Measurements from ENCODE around the gene LINC00237.

The LINC00237 gene

GRCh38 chr20:21125072-21125848 lies 19.1 kb upstream of the LINC00237 start:
- peak; percentile 18 for DNase-seq (ENCODE audit: low read depth, low spot score)

DNA sequence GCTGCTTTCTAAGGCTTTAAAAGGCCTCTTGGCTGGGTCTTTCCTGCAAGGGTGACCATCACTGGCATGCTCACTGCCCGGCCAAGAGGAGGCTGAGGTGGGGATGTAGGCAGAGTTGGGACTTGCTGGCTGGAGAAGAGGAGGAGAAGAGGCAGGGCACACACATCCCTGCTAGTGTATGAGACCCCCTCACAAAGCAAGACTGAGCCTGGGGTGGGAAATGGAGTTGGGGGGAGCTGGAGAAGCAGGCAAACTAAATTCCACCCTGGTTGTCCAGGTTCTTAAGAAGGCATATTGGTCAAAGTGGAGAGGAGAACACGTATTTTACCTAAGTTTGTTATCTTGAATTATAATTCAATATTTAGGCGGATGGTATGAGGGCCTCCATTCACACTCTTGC lies 18.0 kb upstream of the LINC00237 start:
- DNase-seq (ENCODE audit: low read depth, low spot score): no peak

DNA sequence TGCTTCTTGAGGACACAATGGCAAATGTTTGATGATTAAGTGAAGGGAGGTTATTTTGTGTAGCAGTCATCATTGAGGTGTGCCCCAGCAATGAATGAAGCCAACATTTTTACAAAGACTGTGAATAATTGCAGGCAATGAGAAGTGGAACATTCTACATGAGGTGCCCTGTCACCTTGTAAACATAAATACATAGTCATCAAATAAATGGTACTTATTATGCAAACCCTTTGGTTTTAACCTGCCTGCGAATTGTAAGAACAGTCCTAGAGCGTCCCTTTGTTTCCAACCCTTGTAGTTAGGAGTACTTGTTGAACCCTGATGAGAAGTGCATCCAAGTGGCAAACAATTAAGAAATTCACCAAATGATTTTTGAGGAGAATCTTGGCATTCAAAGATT lies 12.6 kb upstream of the LINC00237 start:
- DNase-seq (ENCODE audit: low read depth, low spot score): no peak

DNA sequence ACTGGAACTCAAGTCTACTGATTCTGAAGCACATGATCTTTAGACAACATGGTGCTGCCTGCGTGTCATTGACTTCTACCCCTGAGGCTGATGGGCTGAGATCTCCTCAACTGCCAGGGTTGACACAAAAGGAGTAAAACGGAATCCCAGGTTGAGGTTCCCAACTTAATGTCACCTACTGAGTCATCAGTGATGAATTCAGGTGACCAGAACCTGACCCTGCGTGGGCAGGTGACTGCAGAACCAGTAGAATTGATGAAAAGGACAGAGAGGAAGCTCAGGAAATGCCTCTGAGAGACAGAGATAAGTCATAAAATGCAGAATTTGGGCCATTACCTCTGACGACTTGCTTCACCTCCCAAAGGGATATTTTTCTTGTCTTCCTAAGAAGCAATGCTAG lies 12.0 kb upstream of the LINC00237 start:
- DNase-seq (ENCODE audit: low read depth, low spot score): no peak

DNA sequence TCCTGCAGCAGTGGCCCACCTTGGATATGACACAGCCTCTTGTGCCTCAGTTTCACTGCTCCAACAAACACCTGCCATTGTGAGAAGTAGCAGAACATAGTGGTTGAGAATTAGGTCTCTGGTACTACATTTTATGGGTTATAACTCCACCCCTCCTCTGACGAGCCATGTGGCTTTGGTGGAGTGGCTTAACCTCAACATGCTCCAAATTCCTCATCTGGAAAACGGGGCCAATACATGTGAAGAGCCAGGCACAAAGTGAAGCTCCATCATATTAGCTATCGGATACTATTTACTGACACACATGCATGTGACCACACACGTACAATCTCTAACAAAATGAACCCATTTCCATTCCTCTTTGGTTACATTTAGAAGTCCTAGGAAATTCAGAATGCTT lies 11.4 kb upstream of the LINC00237 start:
- no peak for DNase-seq (ENCODE audit: low read depth, low spot score)

GRCh38 chr20:21114584-21114983 lies 8.4 kb upstream of the LINC00237 start:
- DNase-seq (ENCODE audit: low read depth, low spot score): no peak

- DNase-seq (ENCODE audit: low read depth, low spot score): no peak
Measured at GRCh38 chr20:21113697-21114096, 7.5 kb upstream of the LINC00237 start.

GRCh38 chr20:21111416-21111815 lies 5.3 kb upstream of the LINC00237 start:
- no peak for DNase-seq (ENCODE audit: low read depth, low spot score)

GRCh38 chr20:21110811-21111210 lies 4.7 kb upstream of the LINC00237 start:
- DNase-seq (ENCODE audit: low read depth, low spot score): no peak

GRCh38 chr20:21109144-21109543 lies 3.0 kb upstream of the LINC00237 start:
- DNase-seq (ENCODE audit: low read depth, low spot score): no peak

- no peak for DNase-seq (ENCODE audit: low read depth, low spot score)
Measured at GRCh38 chr20:21105429-21106170, 558 bp downstream of the LINC00237 start.

DNA sequence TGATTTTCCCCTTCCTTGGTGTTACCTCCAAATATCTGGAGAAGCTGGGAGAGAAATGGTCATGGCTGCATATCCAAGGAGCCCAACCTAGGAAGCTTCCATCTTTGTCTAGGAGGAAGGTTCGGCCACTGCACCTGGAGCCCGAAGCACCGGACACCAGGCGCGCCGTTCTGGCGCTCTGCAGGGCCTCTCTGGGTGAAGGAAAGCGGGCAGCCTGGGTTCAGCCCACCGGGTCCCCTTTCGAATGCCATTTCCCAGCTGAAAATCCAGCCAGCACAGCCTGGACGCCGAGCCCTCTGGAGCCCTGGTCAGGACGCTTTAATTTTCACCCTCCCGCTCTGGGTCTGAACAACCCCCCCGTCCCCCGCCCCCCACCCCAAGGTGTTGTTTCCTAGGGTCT lies 1.2 kb downstream of the LINC00237 start:
- no peak for DNase-seq (ENCODE audit: low read depth, low spot score)

DNA sequence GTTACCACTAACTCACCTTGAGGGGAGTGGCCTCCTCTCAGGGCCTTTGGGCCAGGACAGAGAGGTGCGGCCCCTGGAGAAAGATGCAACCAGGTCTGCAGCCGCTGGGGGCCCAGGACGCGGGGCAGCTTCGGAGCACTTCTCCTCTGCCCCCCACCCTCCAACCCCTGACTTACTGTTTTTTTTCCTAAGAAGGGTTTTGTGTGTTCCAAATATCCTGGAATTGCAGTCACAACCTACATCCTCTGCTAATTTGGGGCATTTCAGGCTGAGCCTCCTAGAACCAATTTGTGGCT lies 1.7 kb downstream of the LINC00237 start:
- DNase-seq (ENCODE audit: low read depth, low spot score): no peak

DNA sequence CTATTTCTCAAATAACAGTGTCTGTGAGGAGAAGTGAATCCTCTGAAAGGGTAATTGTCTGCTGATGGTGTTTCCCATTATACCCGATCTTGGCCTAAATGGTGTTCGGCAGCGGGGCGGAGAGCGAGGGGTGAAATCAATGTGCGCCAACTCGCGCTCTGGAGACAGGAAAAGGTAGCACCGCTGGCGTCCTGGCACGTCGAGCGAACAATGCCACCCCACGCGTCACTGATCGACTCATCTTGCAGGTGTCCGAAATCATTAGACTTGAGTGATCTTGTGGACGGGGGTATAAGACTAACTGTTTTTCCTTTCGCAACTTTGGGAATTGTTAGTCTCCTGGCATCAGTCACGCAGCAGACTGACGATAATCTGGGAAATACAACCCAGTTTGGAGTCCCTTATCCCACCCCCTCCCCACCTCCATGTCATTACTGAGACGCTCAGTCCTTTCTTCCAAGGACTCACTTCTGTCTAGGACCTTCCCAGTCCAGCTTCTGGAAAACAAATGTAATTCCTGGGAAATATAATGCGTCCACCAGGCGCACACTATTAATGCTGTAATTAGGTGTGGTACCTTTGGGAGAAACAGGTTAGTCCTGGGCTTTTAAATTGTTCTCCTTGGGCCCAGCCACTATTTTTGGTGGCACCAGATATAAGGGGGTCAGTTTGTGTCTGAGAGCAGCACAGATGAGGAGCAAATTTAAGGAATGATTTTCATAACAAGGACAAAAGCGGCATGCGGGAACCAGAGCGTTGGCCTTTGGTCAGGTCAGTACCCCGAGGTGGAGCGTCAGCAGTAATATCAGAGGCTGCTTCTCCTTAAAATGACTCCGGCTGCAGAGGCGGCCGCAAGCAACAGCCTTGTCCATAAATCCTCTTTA lies 2.3 kb downstream of the LINC00237 start:
- no peak for DNase-seq (ENCODE audit: low read depth, low spot score)

- no peak for DNase-seq (ENCODE audit: low read depth, low spot score)
Measured at GRCh38 chr20:21102603-21103311, 3.4 kb downstream of the LINC00237 start.

DNA sequence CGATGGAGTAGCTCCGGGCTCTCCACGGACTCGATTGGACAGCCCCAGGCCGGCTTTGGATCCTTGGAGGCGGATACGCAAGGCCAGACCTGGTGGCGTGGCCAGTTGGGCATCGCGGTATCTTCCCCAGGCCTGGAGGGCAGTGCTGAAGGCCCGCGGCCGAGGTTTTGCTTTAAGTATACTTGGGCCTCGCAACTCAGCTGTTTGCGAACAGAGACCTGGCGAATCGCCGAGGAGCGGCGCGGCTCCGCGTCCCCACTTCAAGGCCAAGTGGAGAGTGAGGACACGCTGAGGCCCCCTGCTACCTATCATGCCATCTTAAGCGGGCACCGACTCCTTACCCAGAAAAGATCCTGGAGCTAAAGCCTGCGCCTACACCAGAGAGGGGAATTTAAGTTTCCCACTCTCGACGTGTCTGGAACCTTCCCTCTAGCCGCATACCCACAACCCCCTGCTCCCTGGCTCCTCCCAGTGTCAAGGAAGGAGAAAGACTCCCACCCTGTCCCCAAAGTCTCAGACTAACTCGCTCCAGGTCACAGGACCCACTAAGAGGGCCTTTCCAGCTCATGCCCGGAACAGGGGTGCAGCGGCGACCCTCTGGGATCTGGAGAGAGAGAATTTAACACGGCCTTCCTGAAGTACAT lies 4.1 kb downstream of the LINC00237 start:
- DNase-seq (ENCODE audit: low read depth, low spot score): no peak

GRCh38 chr20:21101453-21101931 lies 4.7 kb downstream of the LINC00237 start:
- DNase-seq (ENCODE audit: low read depth, low spot score): no peak

DNA sequence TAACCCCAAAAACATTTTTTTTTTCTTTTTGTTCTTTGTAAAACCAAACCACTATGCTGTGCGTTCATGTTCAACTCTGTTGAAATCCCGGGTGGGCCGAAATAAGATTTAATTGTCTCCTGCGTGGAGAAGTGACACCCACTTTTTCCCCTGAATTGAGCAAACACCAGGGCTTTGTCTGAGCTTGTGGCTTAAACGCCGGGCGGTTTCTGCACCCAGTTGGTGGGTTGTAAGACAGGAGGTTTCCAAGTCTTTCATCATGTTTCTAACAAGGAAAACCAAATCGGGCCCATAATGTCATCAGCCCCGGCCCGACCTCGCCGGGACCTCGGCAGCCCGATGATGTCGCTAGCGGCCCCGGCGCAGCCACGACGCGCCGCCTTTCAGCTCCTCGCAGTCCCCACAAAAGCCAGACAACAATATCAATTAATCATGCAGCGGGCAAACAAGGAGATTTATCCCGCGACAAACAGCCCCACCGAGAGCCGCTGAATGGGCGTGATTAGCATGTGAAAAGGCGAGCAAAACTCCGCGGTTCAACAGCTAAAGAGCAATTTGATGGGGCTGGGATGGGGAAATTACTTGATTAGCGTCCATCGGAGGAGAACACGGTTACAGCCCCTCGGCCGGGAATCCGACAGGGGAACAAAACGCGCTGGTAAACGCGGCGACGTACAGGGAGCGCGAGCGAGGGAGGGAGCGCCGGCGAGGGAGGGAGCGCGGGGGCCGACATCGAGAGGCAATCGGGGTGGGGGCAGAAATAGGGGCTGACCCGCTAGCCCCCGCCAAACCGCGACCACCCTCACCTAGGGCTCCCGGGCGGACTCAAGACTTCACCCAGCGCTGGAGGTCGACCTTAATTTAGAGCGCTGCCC lies 5.3 kb downstream of the LINC00237 start:
- no peak for DNase-seq (ENCODE audit: low read depth, low spot score)

- DNase-seq (ENCODE audit: low read depth, low spot score): no peak
Measured at GRCh38 chr20:21099751-21100577, 6.2 kb downstream of the LINC00237 start.
